H1 (cell line): ENCODE results near the gene PFKP. TPM values are rescaled to one million over a fixed set of nuclear protein-coding genes. Genes with fewer than 3 reads are reported as not detected.
A peak's percentile ranks its signal among the peaks of the same experiment; 100 is the strongest.

Experiments used
- CTCF ChIA-PET: fragments of 300-600 bp; sonication (Branson Sonifier 250); formaldehyde crosslinking; loops from one replicate; lab custom pipeline; 2021; ENCODE audit not compliant: partially characterized antibody; lab: Charles Lee
- POLR2A ChIA-PET: fragments of 300-600 bp; sonication (Branson Sonifier 250); formaldehyde crosslinking; loops from one replicate; lab custom pipeline; 2021; ENCODE audit warnings: inconsistent platforms; ENCODE audit not compliant: partially characterized antibody; lab: Charles Lee
- DNase-seq, 2 experiments: peaks; one replicate each; pipeline versions ENCODE4 v3.0.0 to v3.0.0-alpha.2; 2010 to 2022; ENCODE audit warnings: low spot score in 2 of 2, low read depth in 1 of 2, mixed read lengths in 1 of 2
- FAIRE-seq: peaks from 2 replicates; lab custom pipeline; 2011; peaks lifted over from hg19 to GRCh38; lab: Jason Lieb, UNC
- H2AFZ ChIP-seq: 2 replicates; pipeline ENCODE4 v1.8.1; 2012; ENCODE audit warnings: low read length, inconsistent platforms
- H2AK5ac ChIP-seq: 2 replicates; pipeline ENCODE4 v1.6.1; 2013; ENCODE audit warnings: low read depth, low read length
- H2BK120ac ChIP-seq: replicated peaks from 2 replicates; pipeline ENCODE3; 2013; ENCODE audit warnings: low read depth, low read length, inconsistent platforms
- H2BK12ac ChIP-seq: 2 replicates; pipeline ENCODE4 v1.6.1; 2013; ENCODE audit warnings: low read depth, low read length
- H2BK15ac ChIP-seq: 2 replicates; pipeline ENCODE4 v1.6.1; 2013; ENCODE audit warnings: low read length
- H2BK20ac ChIP-seq: 2 replicates; pipeline ENCODE4 v1.6.1; 2013; ENCODE audit warnings: low read length
- H2BK5ac ChIP-seq: 2 replicates; pipeline ENCODE4 v1.6.1; 2013; ENCODE audit warnings: low read depth, low read length
- H3K14ac ChIP-seq: 2 replicates; pipeline ENCODE4 v1.6.1; 2013; ENCODE audit warnings: inconsistent platforms; ENCODE audit not compliant: insufficient read length
- H3K18ac ChIP-seq: 2 replicates; pipeline ENCODE4 v1.6.1; 2013; ENCODE audit warnings: low read length; ENCODE audit errors: extremely low read depth
- H3K23ac ChIP-seq: 2 replicates; pipeline ENCODE4 v1.6.1; 2013; ENCODE audit warnings: inconsistent platforms; ENCODE audit not compliant: insufficient read length
- H3K23me2 ChIP-seq: 2 replicates; pipeline ENCODE4 v1.6.1; 2013; ENCODE audit warnings: low read depth, low read length
- H3K27ac ChIP-seq: 2 replicates; pipeline ENCODE4 v1.6.1; 2011; ENCODE audit warnings: low read depth, low read length, inconsistent platforms
- H3K27me3 ChIP-seq, 4 experiments: replicated peaks in 1 of 4; 1 replicate in 1 of 4; 2 replicates in 3 of 4; pipeline versions ENCODE4 v1.6.1 to v1.8.1; 2011 to 2013; ENCODE audit warnings: low read length in 3 of 4, mild to moderate bottlenecking in 3 of 4, inconsistent platforms in 2 of 4, mixed read lengths in 2 of 4, moderate library complexity in 1 of 4; ENCODE audit not compliant: control insufficient read depth in 3 of 4, insufficient read depth in 3 of 4; ENCODE audit errors: extremely low read depth in 1 of 4
- H3K36me3 ChIP-seq, 4 experiments: 2 replicates each; pipeline versions ENCODE4 v1.6.1 to v1.8.1; 2011 to 2013; ENCODE audit warnings: mild to moderate bottlenecking in 4 of 4, low read length in 3 of 4, moderate library complexity in 2 of 4, control low read depth in 1 of 4, inconsistent platforms in 1 of 4; ENCODE audit not compliant: insufficient read depth in 4 of 4, control insufficient read depth in 2 of 4
- H3K4ac ChIP-seq: replicated peaks from 2 replicates; pipeline ENCODE3; 2013; ENCODE audit warnings: low read length, low read depth, mixed read lengths, inconsistent platforms; ENCODE audit not compliant: insufficient read length
- H3K4me1 ChIP-seq, 4 experiments: replicated peaks in 1 of 4; 1 replicate in 1 of 4; 2 replicates in 3 of 4; pipeline versions ENCODE4 v1.6.1 to v1.8.1; 2011 to 2013; ENCODE audit warnings: low read length in 3 of 4, inconsistent platforms in 2 of 4, mixed read lengths in 1 of 4; ENCODE audit not compliant: insufficient read depth in 4 of 4, control insufficient read depth in 3 of 4
- H3K4me2 ChIP-seq, 2 experiments: 2 replicates each; pipeline versions ENCODE4 v1.6.1 to v1.8.1; 2011 to 2013; ENCODE audit warnings: low read depth in 2 of 2, low read length in 2 of 2, control low read depth in 1 of 2, inconsistent platforms in 1 of 2, mild to moderate bottlenecking in 1 of 2; ENCODE audit not compliant: insufficient read depth in 1 of 2
- H3K4me3 ChIP-seq, 4 experiments: fragments of 200-600, 300-600 bp in 1 of 4; sonication (generic), shearing (Covaris generic), sonication (Bioruptor Twin) in 1 of 4; 2 replicates each; pipeline versions ENCODE4 v1.5.1 to v1.8.1; 2011 to 2016; ENCODE audit warnings: low read length in 4 of 4, low read depth in 3 of 4, control low read depth in 2 of 4, inconsistent platforms in 2 of 4, mild to moderate bottlenecking in 2 of 4, mixed read lengths in 1 of 4, moderate library complexity in 1 of 4; ENCODE audit not compliant: insufficient read depth in 2 of 4; ENCODE audit errors: extremely low read depth in 1 of 4
- H3K56ac ChIP-seq: replicated peaks from 2 replicates; pipeline ENCODE3; 2013; ENCODE audit warnings: low read depth, mild to moderate bottlenecking, mixed read lengths, low read length, inconsistent platforms; ENCODE audit not compliant: insufficient read length
- H3K79me1 ChIP-seq: 2 replicates; pipeline ENCODE4 v1.6.1; 2013; ENCODE audit warnings: low read depth, low read length, control low read depth
- H3K79me2 ChIP-seq, 2 experiments: 2 replicates each; pipeline versions ENCODE4 v1.6.1 to v1.8.1; 2012 to 2013; ENCODE audit warnings: low read length in 2 of 2, mild to moderate bottlenecking in 2 of 2, inconsistent platforms in 1 of 2; ENCODE audit not compliant: insufficient read depth in 2 of 2, control insufficient read depth in 1 of 2
- H3K9ac ChIP-seq, 4 experiments: replicated peaks in 1 of 4; 1 replicate in 1 of 4; 2 replicates in 3 of 4; pipeline versions ENCODE4 v1.6.1 to v1.8.1; 2011 to 2013; ENCODE audit warnings: low read depth in 3 of 4, low read length in 3 of 4, control low read depth in 2 of 4, mild to moderate bottlenecking in 2 of 4, moderate library complexity in 2 of 4, inconsistent platforms in 1 of 4; ENCODE audit errors: extremely low read depth in 1 of 4
- H3K9me3 ChIP-seq, 2 experiments: 2 replicates each; pipeline versions ENCODE4 v1.6.1 to v1.8.1; 2012 to 2013; ENCODE audit warnings: mild to moderate bottlenecking in 2 of 2, moderate library complexity in 2 of 2, control low read depth in 1 of 2, inconsistent platforms in 1 of 2, low read depth in 1 of 2, low read length in 1 of 2, mixed read lengths in 1 of 2; ENCODE audit not compliant: insufficient read depth in 2 of 2
- H4K20me1 ChIP-seq, 2 experiments: replicated peaks in 1 of 2; 2 replicates each; pipeline versions ENCODE3 to v1.8.1; 2011 to 2013; ENCODE audit warnings: inconsistent platforms in 2 of 2, low read length in 2 of 2, mild to moderate bottlenecking in 1 of 2; ENCODE audit not compliant: insufficient read depth in 2 of 2, control insufficient read depth in 1 of 2
- H4K5ac ChIP-seq: 2 replicates; pipeline ENCODE4 v1.6.1; 2013; ENCODE audit warnings: low read length, low read depth, mixed read lengths, inconsistent platforms; ENCODE audit not compliant: insufficient read length
- H4K8ac ChIP-seq: 2 replicates; pipeline ENCODE4 v1.8.0; 2013; ENCODE audit warnings: mild to moderate bottlenecking, moderate library complexity, low read length, inconsistent platforms; ENCODE audit not compliant: insufficient read depth; ENCODE audit errors: extremely low read depth
- H4K91ac ChIP-seq: replicated peaks from 2 replicates; pipeline ENCODE3; 2013; ENCODE audit warnings: low read length, mixed read lengths, inconsistent platforms; ENCODE audit not compliant: insufficient read length
- POLR2A ChIP-seq, 2 experiments: IDR thresholded peaks; 1 replicate in 1 of 2; 2 replicates in 1 of 2; pipeline ENCODE4 v1.6.1; 2011; ENCODE audit warnings: low read depth in 2 of 2, low read length in 2 of 2, mild to moderate bottlenecking in 2 of 2; ENCODE audit errors: control extremely low read depth in 1 of 2
- POLR2AphosphoS5 ChIP-seq: IDR thresholded peaks from 2 replicates; pipeline ENCODE4 v1.6.1; 2011; ENCODE audit warnings: low read depth, low read length
- WGBS, 2 experiments: shearing (Covaris generic) in 1 of 2; methylation state at CpG; one replicate each; pipeline versions ENCODE4 v1.1.6 to v1.1.7; 2013 to 2015; ENCODE audit warnings: low lambda C conversion rate in 2 of 2, mixed read lengths in 2 of 2, inconsistent platforms in 1 of 2, low coverage in 1 of 2, missing lambda C conversion rate in 1 of 2; ENCODE audit not compliant: insufficient replicate concordance in 2 of 2, insufficient coverage in 1 of 2, insufficient read length in 1 of 2; ENCODE audit errors: extremely low coverage in 1 of 2, missing lambda C conversion rate in 1 of 2; 5-methylcytosine and 5-hydroxymethylcytosine counted together
- polyA plus RNA-seq, 7 experiments: library from polyadenylated mRNA; depleted of rRNA in 3 of 7; stranded (reverse) in 5 of 7; unstranded in 2 of 7; fragments of >200 nt in 5 of 7; fragments of 200-250 nt in 2 of 7; gene quantifications; 1 replicate in 5 of 7; 2 replicates in 1 of 7; 4 replicates in 1 of 7; pipeline versions ENCODE4 v1.2.1 to v1.2.3, GENCODE V29; 2011 to 2013; ENCODE audit warnings: missing spikeins in 2 of 7, mixed read lengths in 2 of 7
- total RNA-seq: library from RNA; stranded (reverse); fragmentation: NEBNext Ultra II Directional; extraction: Animal tissue kit (Norgen Biotek cat#: 25700); gene quantifications from 2 replicates; pipeline ENCODE4 v1.2.1, GENCODE V29; 2021

The PFKP gene
- total and polyA plus RNA-seq, 2 of the 8 experiments (the other 6 are each of a cell fraction or from before 2014, with no cell fraction given): 51.2 to 128 TPM

- Histone ChIP-seq H3K27ac (no peak overlapping the region), H3K4ac (no peak overlapping the region), H3K27me3 (no peaks in the 10 kb centered on the region), H2BK12ac (no peak overlapping the region), H4K20me1 (peaks cover 6 to 9% of the 10 kb centered on the region in 2 experiments), H2BK20ac (no peak overlapping the region), H3K79me1 (no peaks in the 10 kb centered on the region), H3K36me3 (peaks cover 22 to 77% (median 48%) of the 10 kb centered on the region in 4 experiments), H2AK5ac (no peak overlapping the region), H4K5ac (no peak overlapping the region), H3K23me2 (no peaks in the 10 kb centered on the region), H2BK5ac (no peak overlapping the region), H4K8ac (no peak overlapping the region), H3K79me2 (no peaks in the 10 kb centered on the region), H3K23ac (no peak overlapping the region), H4K91ac (no peak overlapping the region), H3K4me1 (no peaks in the 10 kb centered on the region), H3K4me3 (no peak overlapping the region), H3K14ac (no peak overlapping the region), H3K18ac (no peak overlapping the region), H2BK15ac (no peak overlapping the region), H3K9me3 (no peaks in the 10 kb centered on the region), H3K56ac (no peak overlapping the region), H2AFZ (no peak overlapping the region), H3K9ac (no peak overlapping the region), H3K4me2 (no peak overlapping the region), H2BK120ac (no peak overlapping the region)
- POLR2A ChIA-PET: no interaction called here
- TF ChIP-seq POLR2AphosphoS5: peak; percentile 27; the same call in 1 of the 2 replicates
- no peak for TF ChIP-seq POLR2A (IDR thresholded peaks at IDR 0.05; ENCODE audit: control extremely low read depth in 1 of 2, low read depth in 2 of 2, low read length in 2 of 2)
- WGBS, 2 experiments: 93% methylated on average over 32 of the region's 32 CpGs; no CpG with 5 or more reads in 1 of the 2 experiments
- CTCF ChIA-PET: interaction anchor here (1.2 to 5.0 kb wide), 3 partner anchors 11 to 18 kb away, joined by 3 to 47 read pairs (median 9); no protein-coding TSS in a partner anchor
- DNase-seq (no peak), FAIRE-seq (no peak)
These were observed 51.3 kb downstream of the PFKP start for GRCh38 chr10:3118641-3119091.
